ENCODE data around the gene RBMX. TPM values are rescaled to one million over a fixed set of nuclear protein-coding genes. Genes with fewer than 3 reads are reported as not detected.

RBMX gene
- total RNA-seq, 3 donors from 2014 or later (not counting 1 experiment from before 2014, with no cell fraction given): 171 to 208 (median 174) TPM

- Mint-ChIP-seq H3K36me3 (no peaks in the 10 kb centered on the region), H3K27me3 (ENCODE audit: low read depth in 2 of 2) (no peaks in the 10 kb centered on the region), H3K9me3 (no peaks in the 10 kb centered on the region), H3K4me3 (no peak overlapping the region), H3K4me1 (no peaks in the 10 kb centered on the region), H3K27ac (no peak overlapping the region)
- Histone ChIP-seq H3K27me3 (ENCODE audit: control insufficient read depth, insufficient read depth, low read length) (no peaks in the 10 kb centered on the region), H3K4me3 (ENCODE audit: low read length) (no peak overlapping the region), H3K9me3 (ENCODE audit: control insufficient read depth, insufficient read depth, low read length) (no peaks in the 10 kb centered on the region), H3K36me3 (ENCODE audit: control insufficient read depth, insufficient read depth, low read length) (no peaks in the 10 kb centered on the region), H3K27ac (ENCODE audit: low read length) (no peak overlapping the region), H3K4me1 (ENCODE audit: control insufficient read depth, insufficient read depth, low read length) (no peaks in the 10 kb centered on the region)
- DNase-seq (no peak), ATAC-seq (no peak)
- intact Hi-C loops (cut with micrococcal nuclease): no loop called here
- TF ChIP-seq CTCF (IDR thresholded peaks at IDR 0.05): no peak
- WGBS (ENCODE audit: insufficient coverage): 100% methylated on average over 1 of the region's 7 CpGs
These were observed 8.7 kb upstream of the RBMX start for GRCh38 chrX:136889269-136889668.

GRCh38 chrX:136880003-136880451, 498 bp downstream of the RBMX start:
- Mint-ChIP-seq H3K27me3 (ENCODE audit: low read depth in 2 of 2) (no peaks in the 10 kb centered on the region), H3K27ac (peak overlapping the region; percentile 96 to 97), H3K4me3 (peak overlapping the region; percentile 97), H3K36me3 (no peaks in the 10 kb centered on the region), H3K9me3 (no peaks in the 10 kb centered on the region), H3K4me1 (peaks cover 7 to 8% of the 10 kb centered on the region in 2 donors)
- H3K9me3 ChIP-seq (ENCODE audit: control insufficient read depth, insufficient read depth, low read length): no peaks in the 10 kb centered on the region
- no peak for TF ChIP-seq CTCF (IDR thresholded peaks at IDR 0.05)
- no peaks in the 10 kb centered on the region for H3K27me3 ChIP-seq (ENCODE audit: control insufficient read depth, insufficient read depth, low read length)
- H3K4me1 ChIP-seq (ENCODE audit: control insufficient read depth, insufficient read depth, low read length): peaks cover 11% of the 10 kb centered on the region
- intact Hi-C loops (cut with micrococcal nuclease): no loop called here
- WGBS (ENCODE audit: insufficient coverage): 0% methylated on average over 32 of the region's 32 CpGs
- peak overlapping the region; percentile 97 for H3K27ac ChIP-seq (ENCODE audit: low read length)
- ATAC-seq: peak; percentile 44 to 65 (median 52)
- peak in 1 of 2 donors; percentile 75 for DNase-seq
- H3K36me3 ChIP-seq (ENCODE audit: control insufficient read depth, insufficient read depth, low read length): peaks cover 29% of the 10 kb centered on the region
- H3K4me3 ChIP-seq (ENCODE audit: low read length): peak overlapping the region; percentile 63

GRCh38 chrX:136879001-136879687, 1.4 kb downstream of the RBMX start:
- Histone ChIP-seq H3K9me3 (ENCODE audit: control insufficient read depth, insufficient read depth, low read length) (no peaks in the 10 kb centered on the region), H3K4me1 (ENCODE audit: control insufficient read depth, insufficient read depth, low read length) (peaks cover 11% of the 10 kb centered on the region), H3K36me3 (ENCODE audit: control insufficient read depth, insufficient read depth, low read length) (peaks cover 37% of the 10 kb centered on the region), H3K27ac (ENCODE audit: low read length) (peak overlapping the region; percentile 97), H3K4me3 (ENCODE audit: low read length) (peak overlapping the region; percentile 63), H3K27me3 (ENCODE audit: control insufficient read depth, insufficient read depth, low read length) (no peaks in the 10 kb centered on the region)
- Mint-ChIP-seq H3K36me3 (no peaks in the 10 kb centered on the region), H3K4me3 (peak overlapping the region; percentile 97), H3K27ac (peak overlapping the region; percentile 96 to 97), H3K4me1 (peaks cover 7 to 8% of the 10 kb centered on the region in 2 donors), H3K9me3 (no peaks in the 10 kb centered on the region), H3K27me3 (ENCODE audit: low read depth in 2 of 2) (no peaks in the 10 kb centered on the region)
- no peak for TF ChIP-seq CTCF (IDR thresholded peaks at IDR 0.05)
- intact Hi-C loops (cut with micrococcal nuclease): no loop called here
- 0% methylated on average over 2 of the region's 10 CpGs for WGBS (ENCODE audit: insufficient coverage)
- peak in 1 of 3 donors; percentile 12 for ATAC-seq
- peak in 1 of 2 donors; percentile 46 for DNase-seq
